GM23338 (cell line): ENCODE data around the gene UBTD1. TPM values are rescaled to one million over a fixed set of nuclear protein-coding genes. Genes with fewer than 3 reads are reported as not detected.
A peak's percentile ranks its signal among the peaks of the same experiment; 100 is the strongest.

ENCODE experiments used
- ATAC-seq: fragments of 200-7000 bp; cut with Tn5 transposase; 3 replicates; pipeline ENCODE4 v1.9.1; 2020
- DNase-seq: peaks from one replicate; pipeline ENCODE4 v3.0.0-alpha.2; 2015; ENCODE audit warnings: low spot score
- H2AFZ ChIP-seq: fragments of 200-600 bp; sonication (generic); 2 replicates; pipeline ENCODE4 v1.8.0; 2016; ENCODE audit warnings: antibody characterized with exemption, mild to moderate bottlenecking, moderate library complexity
- H3F3A ChIP-seq: fragments of 200-600 bp; sonication (generic); replicated peaks from 2 replicates; pipeline ENCODE4 v1.8.0; 2017; ENCODE audit warnings: antibody characterized with exemption, mixed run types, low read depth
- H3K27ac ChIP-seq: fragments of 200-600 bp; sonication (generic); 2 replicates; pipeline ENCODE4 v1.6.1; 2016; ENCODE audit warnings: low read depth
- H3K27me3 ChIP-seq: fragments of 200-600 bp; sonication (generic); 2 replicates; pipeline ENCODE4 v1.8.0; 2016; ENCODE audit warnings: mild to moderate bottlenecking, mixed run types, moderate library complexity; ENCODE audit not compliant: insufficient read depth
- H3K36me3 ChIP-seq: fragments of 200-600 bp; sonication (generic); 2 replicates; pipeline ENCODE4 v1.8.0; 2016; ENCODE audit warnings: mild to moderate bottlenecking; ENCODE audit not compliant: insufficient read depth
- H3K4me1 ChIP-seq: fragments of 200-600 bp; sonication (generic); 2 replicates; pipeline ENCODE4 v1.8.0; 2016; ENCODE audit warnings: mild to moderate bottlenecking, moderate library complexity; ENCODE audit not compliant: insufficient read depth
- H3K4me2 ChIP-seq: fragments of 200-600 bp; sonication (generic); 2 replicates; pipeline ENCODE4 v1.7.1; 2017; ENCODE audit warnings: mixed run types
- H3K4me3 ChIP-seq: fragments of 200-600 bp; sonication (generic); 2 replicates; pipeline ENCODE4 v1.6.1; 2016; ENCODE audit warnings: mixed run types
- H3K79me2 ChIP-seq: fragments of 200-600 bp; sonication (generic); replicated peaks from 2 replicates; pipeline ENCODE4 v1.8.0; 2017; ENCODE audit warnings: mild to moderate bottlenecking; ENCODE audit not compliant: insufficient read depth
- H3K9me2 ChIP-seq: fragments of 200-600 bp; sonication (generic); 2 replicates; pipeline ENCODE4 v1.8.0; 2017; ENCODE audit not compliant: insufficient read depth
- H4K20me1 ChIP-seq: fragments of 200-600 bp; sonication (generic); replicated peaks from 2 replicates; pipeline ENCODE4 v1.8.0; 2017; ENCODE audit warnings: mild to moderate bottlenecking; ENCODE audit not compliant: insufficient read depth
- H3K27ac Mint-ChIP-seq: 2 replicates; pipeline ENCODE4 v1.8.0; 2020; ENCODE audit warnings: inconsistent platforms, mild to moderate bottlenecking, moderate library complexity, mixed read lengths
- H3K27me3 Mint-ChIP-seq: 3 replicates; pipeline ENCODE4 v1.8.0; 2022; ENCODE audit warnings: low read depth, mild to moderate bottlenecking, moderate library complexity, mixed read lengths, inconsistent platforms; ENCODE audit not compliant: insufficient read depth, poor library complexity
- H3K36me3 Mint-ChIP-seq: 3 replicates; pipeline ENCODE4 v1.8.0; 2021; ENCODE audit warnings: low read depth, mild to moderate bottlenecking, inconsistent platforms, moderate library complexity, mixed read lengths
- H3K4me1 Mint-ChIP-seq: 3 replicates; pipeline ENCODE4 v1.8.0; 2020; ENCODE audit warnings: mild to moderate bottlenecking, inconsistent platforms, mixed read lengths
- H3K4me3 Mint-ChIP-seq: 3 replicates; pipeline ENCODE4 v1.8.0; 2021; ENCODE audit warnings: moderate library complexity, mild to moderate bottlenecking, inconsistent platforms, mixed read lengths
- H3K9me3 Mint-ChIP-seq: 3 replicates; pipeline ENCODE4 v1.8.0; 2020; ENCODE audit warnings: moderate library complexity, mild to moderate bottlenecking, inconsistent platforms, mixed read lengths
- CREB1 ChIP-seq: fragments of 250-450 bp; sonication (Bioruptor Pico); IDR thresholded peaks from 2 replicates; pipeline ENCODE4 v1.5.0; 2020; ENCODE audit warnings: low read depth, mild to moderate bottlenecking, moderate library complexity
- CTCF ChIP-seq, 2 experiments: fragments of 200-600 bp in 1 of 2; sonication (generic) in 1 of 2; conservative IDR thresholded peaks; 2 replicates each; pipeline versions ENCODE4 v1.5.1 to v1.6.1; 2016 to 2017; ENCODE audit warnings: antibody characterized with exemption in 2 of 2, low read depth in 2 of 2, mild to moderate bottlenecking in 2 of 2, moderate library complexity in 1 of 2
- ETS1 ChIP-seq: IDR thresholded peaks from 2 replicates; pipeline ENCODE4 v1.6.1; 2016; ENCODE audit warnings: antibody characterized with exemption
- EZH2 ChIP-seq: fragments of 200-600 bp; sonication (generic); IDR thresholded peaks from one replicate; pipeline ENCODE4 v1.8.0; 2017; ENCODE audit warnings: antibody characterized with exemption, mild to moderate bottlenecking, low read depth; ENCODE audit not compliant: unreplicated experiment
- EZH2phosphoT487 ChIP-seq: fragments of 200-600 bp; sonication (generic); IDR thresholded peaks from one replicate; pipeline ENCODE4 v1.8.1; 2018; ENCODE audit warnings: antibody characterized with exemption; ENCODE audit not compliant: unreplicated experiment
- JUNB ChIP-seq: IDR thresholded peaks from one replicate; pipeline ENCODE4 v1.6.1; 2016; ENCODE audit warnings: antibody characterized with exemption; ENCODE audit not compliant: unreplicated experiment
- NANOG ChIP-seq: IDR thresholded peaks from 2 replicates; pipeline ENCODE4 v1.6.1; 2016; ENCODE audit warnings: antibody characterized with exemption, borderline replicate concordance
- POLR2AphosphoS5 ChIP-seq: IDR thresholded peaks from 2 replicates; pipeline ENCODE4 v1.6.1; 2016; ENCODE audit warnings: antibody characterized with exemption, low read depth
- REST ChIP-seq: IDR thresholded peaks from one replicate; pipeline ENCODE4 v1.6.1; 2018; ENCODE audit warnings: antibody characterized with exemption; ENCODE audit not compliant: unreplicated experiment
- STAT1 ChIP-seq: IDR thresholded peaks from one replicate; pipeline ENCODE4 v1.6.1; 2016; ENCODE audit warnings: antibody characterized with exemption; ENCODE audit not compliant: unreplicated experiment
- ZNF114 ChIP-seq: fragments of 250-450 bp; sonication (Bioruptor Pico); IDR thresholded peaks from 2 replicates; pipeline ENCODE4 v1.5.0; 2020; ENCODE audit warnings: mild to moderate bottlenecking, moderate library complexity
- ZNF331 ChIP-seq: fragments of 250-450 bp; sonication (Bioruptor Pico); IDR thresholded peaks from 2 replicates; pipeline ENCODE4 v1.5.0; 2020; ENCODE audit warnings: low read depth, mild to moderate bottlenecking, moderate library complexity
- ZNF462 ChIP-seq: fragments of 250-450 bp; sonication (Bioruptor Pico); IDR thresholded peaks from 2 replicates; pipeline ENCODE4 v1.5.0; 2020; ENCODE audit warnings: mild to moderate bottlenecking, moderate library complexity
- polyA plus RNA-seq: library from polyadenylated mRNA; unstranded; fragments of >200 nt; fragmentation: Nextera tagmentation; extraction: Ambion mirVana; gene quantifications from 2 replicates; pipeline ENCODE4 v1.2.1, GENCODE V29; 2016
- total RNA-seq: library from RNA; depleted of rRNA; stranded (reverse); fragments of >200 nt; shearing (Covaris generic); gene quantifications from 2 replicates; pipeline ENCODE4 v1.2.3, GENCODE V29; 2014

Gene UBTD1
- total and polyA plus RNA-seq, 2 experiments from 2014 or later = 17.3 to 29.0 TPM

DNA sequence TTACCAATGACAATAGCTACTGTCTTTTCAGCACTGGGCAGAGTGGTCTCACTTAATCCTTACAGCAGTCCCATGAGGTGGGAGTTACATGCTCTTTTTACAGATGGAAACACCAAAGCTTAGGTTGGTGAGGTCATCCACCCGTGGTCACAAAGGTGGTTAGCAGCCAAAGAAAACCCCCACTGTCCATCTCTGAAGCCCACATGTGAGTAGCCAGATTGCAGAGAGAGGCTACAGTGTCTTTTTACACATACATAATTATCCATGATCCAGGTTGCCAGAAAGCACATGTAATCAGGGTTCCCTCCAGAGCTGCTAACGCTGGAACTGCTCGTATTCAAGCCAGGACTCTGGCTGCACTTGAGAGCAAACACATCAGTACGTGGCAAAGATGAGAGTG lies 49.2 kb downstream of the UBTD1 start:
- no peaks in the 10 kb centered on the region for H3K9me2 ChIP-seq
- H3K4me1 ChIP-seq = peaks cover 16% of the 10 kb centered on the region
- H3K27ac ChIP-seq = peak overlapping the region; percentile 26; the same call in 1 of the 2 replicates
- Mint-ChIP-seq H3K27ac (no peak overlapping the region), H3K4me1 (peaks cover 33% of the 10 kb centered on the region), H3K4me3 (no peak overlapping the region), H3K36me3 (no peaks in the 10 kb centered on the region), H3K9me3 (no peaks in the 10 kb centered on the region), H3K27me3 (peaks cover 8% of the 10 kb centered on the region)
- no peak for DNase-seq
- TF ChIP-seq STAT1 (no peak), POLR2AphosphoS5 (no peak), CTCF (conservative IDR thresholded peaks at IDR 0.05; ENCODE audit: low read depth in 2 of 2) (no peak), NANOG (no peak), EZH2phosphoT487 (no peak), ZNF331 (CRISPR knock-in tag) (no peak), ZNF462 (CRISPR knock-in tag) (no peak), ETS1 (no peak), JUNB (no peak), EZH2 (no peak), CREB1 (CRISPR knock-in tag) (no peak), REST (no peak), ZNF114 (no peak)
- H3K4me3 ChIP-seq = no peak overlapping the region
- H3K27me3 ChIP-seq = no peaks in the 10 kb centered on the region
- H3K4me2 ChIP-seq = no peak overlapping the region
- H3F3A ChIP-seq = 0 out of 2 replicates have a peak, but pooled peaks cover 3% of the 10 kb centered on the region
- no peak for ATAC-seq
- no peak overlapping the region for H2AFZ ChIP-seq
- no peaks in the 10 kb centered on the region for H3K36me3 ChIP-seq
- H3K79me2 ChIP-seq = no peaks in the 10 kb centered on the region; the same call in none of the 2 replicates
- no peaks in the 10 kb centered on the region for H4K20me1 ChIP-seq
